ENCODE data around the gene TMEM132C.

The TMEM132C gene

DNA sequence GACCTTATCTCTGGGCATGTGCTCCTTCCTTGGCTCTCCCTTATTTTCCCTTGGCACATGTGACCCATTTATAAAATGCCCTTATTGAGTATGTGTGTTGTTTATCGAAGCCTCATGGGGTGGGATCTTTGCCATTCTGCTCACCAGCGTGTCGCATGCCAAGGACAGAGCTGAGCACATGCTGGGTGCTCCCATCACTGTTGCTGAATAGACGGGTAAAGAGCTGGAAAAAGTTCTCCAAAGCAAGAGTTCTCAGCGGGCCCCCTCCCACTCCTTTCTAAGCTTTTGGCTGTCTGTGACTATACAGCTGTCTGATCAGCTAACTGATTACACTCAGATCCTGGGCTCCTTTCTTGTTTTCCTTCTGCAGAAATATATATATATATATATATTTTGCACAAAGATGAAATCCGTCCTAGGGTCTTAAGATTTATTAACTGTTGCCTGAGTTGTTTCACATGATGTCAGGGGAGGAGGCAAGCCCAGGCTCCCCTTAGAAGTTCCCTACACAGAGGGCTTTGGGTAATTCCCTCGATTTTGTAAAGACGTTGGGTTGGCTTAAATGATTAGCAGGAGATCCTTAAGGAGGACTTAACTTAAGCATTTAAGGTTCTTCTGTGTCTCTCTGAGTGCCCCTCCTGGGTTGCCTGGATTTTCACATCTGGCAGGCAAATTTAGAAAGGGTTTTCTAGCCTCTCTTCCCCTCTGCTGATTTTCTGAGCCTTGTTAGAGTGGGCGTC lies 71.6 kb downstream of the TMEM132C start:
- DNase-seq (ENCODE audit: insufficient read length, low spot score) (no peak), FAIRE-seq (no peak)
- no peak for TF ChIP-seq POLR2A (IDR thresholded peaks at IDR 0.05; ENCODE audit: low read depth, low read length)

DNA sequence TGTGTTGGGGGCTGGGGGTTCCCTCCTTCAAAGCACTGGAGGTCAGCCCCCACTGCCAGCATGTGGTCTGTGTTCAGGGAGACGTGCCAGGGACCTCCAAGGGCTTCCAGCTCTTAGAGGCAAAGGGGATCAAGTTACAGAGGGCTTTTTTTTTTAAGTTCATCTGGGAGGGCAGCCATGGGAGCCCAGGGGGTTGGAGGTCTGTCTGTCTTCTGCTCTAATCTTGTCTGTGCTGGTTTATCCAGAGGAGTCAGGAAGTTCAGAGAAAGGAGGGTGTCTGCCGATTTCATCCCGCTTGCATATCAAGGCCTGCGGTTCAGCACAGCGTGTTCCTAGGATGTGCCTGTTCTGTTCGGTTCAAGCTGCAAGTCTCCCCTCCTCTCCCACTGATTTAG lies 72.2 kb downstream of the TMEM132C start:
- FAIRE-seq (no peak), DNase-seq (ENCODE audit: insufficient read length, low spot score) (no peak)
- no peak for TF ChIP-seq POLR2A (IDR thresholded peaks at IDR 0.05; ENCODE audit: low read depth, low read length)

DNA sequence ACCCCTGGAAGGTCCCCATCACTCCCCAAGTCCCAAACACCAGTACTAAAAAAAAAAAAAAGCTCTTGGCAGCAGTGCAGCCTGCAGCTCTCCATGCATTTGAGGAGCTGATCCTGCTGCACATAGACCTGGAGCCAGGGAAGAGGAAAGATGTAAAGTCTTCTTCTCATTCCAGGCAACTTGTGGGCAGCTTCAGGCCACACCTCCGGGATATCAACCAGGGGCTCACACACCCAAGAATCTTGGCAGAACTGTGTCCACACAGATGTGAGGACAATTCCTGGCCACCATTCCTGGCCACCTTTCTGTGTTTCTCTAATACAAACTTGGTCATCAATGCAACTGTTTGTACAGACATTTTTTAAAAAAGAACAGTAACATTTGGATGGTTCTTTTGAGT lies 72.7 kb downstream of the TMEM132C start:
- no peak for DNase-seq (ENCODE audit: insufficient read length, low spot score)
- no peak for TF ChIP-seq POLR2A (IDR thresholded peaks at IDR 0.05; ENCODE audit: low read depth, low read length)
- no peak for FAIRE-seq

DNA sequence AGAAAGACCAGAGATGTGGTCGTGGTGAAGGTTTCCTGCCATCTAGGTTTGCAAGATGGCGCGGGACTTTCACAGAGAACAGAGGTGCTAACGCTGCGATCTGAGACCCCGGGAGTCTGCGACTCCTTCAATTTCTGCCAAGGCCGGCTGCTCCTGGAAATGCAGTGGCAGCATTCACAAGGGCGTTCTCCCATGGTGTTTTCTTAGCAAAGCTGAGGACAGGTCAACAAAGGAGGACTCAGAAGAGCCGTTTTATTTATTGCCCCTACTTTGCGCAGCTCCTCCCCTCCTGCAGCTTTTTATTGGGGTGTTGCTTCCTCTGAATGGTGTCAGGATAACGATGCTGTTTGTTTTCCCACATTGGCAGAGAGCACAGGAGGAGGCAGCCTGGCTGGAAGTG lies 86.3 kb downstream of the TMEM132C start:
- no peak for TF ChIP-seq POLR2A (IDR thresholded peaks at IDR 0.05; ENCODE audit: low read depth, low read length)
- DNase-seq (ENCODE audit: insufficient read length, low spot score) (no peak), FAIRE-seq (no peak)

DNA sequence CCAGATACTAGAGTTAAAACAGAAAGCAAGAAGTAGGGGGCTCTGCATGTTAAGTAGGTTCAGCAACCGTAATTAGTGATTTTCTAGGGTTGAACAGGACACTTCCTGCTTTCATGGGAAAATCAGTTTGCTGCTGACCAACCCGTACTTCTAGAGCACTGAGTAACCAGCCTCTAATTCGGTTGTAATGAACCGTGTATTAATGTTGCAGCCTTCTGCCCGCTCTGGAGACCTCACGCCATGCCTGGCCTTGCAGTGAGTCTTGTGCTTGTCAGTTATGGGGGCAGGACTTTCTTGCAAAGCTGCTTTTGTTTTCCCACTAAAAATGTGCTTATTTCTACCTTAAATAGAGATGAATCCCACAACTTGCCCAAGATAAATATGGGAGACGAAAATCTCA lies 89.6 kb downstream of the TMEM132C start:
- TF ChIP-seq POLR2A (IDR thresholded peaks at IDR 0.05; ENCODE audit: low read depth, low read length) = no peak
- DNase-seq (ENCODE audit: insufficient read length, low spot score) = no peak
- FAIRE-seq = no peak

DNA sequence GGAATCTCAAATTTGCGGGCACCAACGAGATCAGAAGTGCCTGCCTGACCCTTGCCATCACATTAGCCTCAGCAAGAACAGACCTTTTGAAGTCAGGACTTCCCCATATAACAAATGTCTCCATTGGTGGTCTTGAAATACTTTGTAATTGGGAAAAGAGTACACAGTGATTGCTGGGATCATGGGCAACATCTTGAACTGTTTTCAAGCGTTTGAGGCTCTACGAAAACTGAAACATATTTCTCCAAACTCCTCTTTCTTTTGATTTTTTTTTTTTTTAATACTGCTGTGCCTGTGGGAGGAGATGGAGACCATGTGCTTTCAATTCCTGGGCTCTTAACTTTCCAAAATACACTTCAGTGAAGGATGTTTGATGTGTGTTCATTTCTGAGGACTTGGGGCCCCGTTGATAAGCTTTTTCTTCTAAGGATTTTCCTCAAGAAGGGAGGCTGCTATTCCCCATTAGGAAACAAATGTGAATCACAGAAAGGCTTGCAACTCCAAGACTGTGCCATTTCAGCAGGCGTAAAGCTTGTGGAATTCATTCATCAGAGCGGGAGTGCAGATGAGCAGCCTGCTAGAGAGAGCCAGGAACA lies 94.5 kb downstream of the TMEM132C start:
- FAIRE-seq (no peak), DNase-seq (ENCODE audit: insufficient read length, low spot score) (no peak)
- TF ChIP-seq POLR2A (IDR thresholded peaks at IDR 0.05; ENCODE audit: low read depth, low read length) = no peak

DNA sequence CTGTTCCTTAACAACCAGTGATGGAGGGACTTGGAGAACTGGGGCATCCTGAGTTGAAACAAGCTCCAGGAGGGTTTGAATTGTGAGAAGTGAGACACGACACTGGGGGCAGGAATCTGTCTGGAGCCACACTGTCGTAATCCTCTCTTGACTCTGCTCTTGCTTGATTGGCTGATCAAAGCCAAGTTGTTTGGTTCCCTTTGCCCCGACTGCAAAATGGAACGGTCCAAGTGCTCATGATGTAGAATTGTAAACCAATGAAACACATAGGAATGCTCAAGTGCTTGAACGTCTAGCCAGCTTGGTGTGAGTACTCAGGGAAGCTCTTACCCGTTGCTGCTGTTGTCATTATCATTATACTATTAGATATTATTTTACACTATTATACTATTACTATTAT lies 98.1 kb downstream of the TMEM132C start:
- no peak for TF ChIP-seq POLR2A (IDR thresholded peaks at IDR 0.05; ENCODE audit: low read depth, low read length)
- DNase-seq (ENCODE audit: insufficient read length, low spot score) (no peak), FAIRE-seq (no peak)

DNA sequence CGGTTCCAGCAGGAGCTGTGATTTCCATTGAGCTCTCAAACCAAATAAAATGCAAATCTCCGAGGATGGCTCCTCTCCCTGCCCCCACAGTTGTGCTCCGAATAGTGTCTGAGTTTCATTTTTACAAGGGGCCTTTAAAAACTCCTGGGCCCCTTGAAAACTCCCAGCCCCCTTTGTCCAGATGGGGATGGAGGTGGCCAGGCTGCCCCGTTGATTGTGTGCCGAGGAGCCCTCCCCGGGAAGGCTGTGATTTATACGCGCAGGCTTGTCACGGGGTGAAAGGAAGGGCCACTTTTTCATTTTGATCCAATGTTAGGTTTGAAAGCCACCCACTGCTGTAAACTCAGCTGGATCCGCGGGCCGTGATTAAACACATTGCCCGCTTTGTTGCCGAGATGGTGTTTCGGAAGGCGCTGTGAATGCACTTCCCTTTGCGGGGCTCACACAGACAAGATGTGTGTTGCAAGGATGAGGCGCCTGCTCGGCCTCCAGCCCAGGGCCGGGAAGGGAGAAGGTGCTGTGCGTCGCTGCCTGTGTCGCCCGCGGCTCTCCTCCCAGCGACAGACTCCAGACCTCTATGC lies 98.8 kb downstream of the TMEM132C start:
- TF ChIP-seq POLR2A (IDR thresholded peaks at IDR 0.05; ENCODE audit: low read depth, low read length) = no peak
- DNase-seq (ENCODE audit: insufficient read length, low spot score) = no peak
- no peak for FAIRE-seq

DNA sequence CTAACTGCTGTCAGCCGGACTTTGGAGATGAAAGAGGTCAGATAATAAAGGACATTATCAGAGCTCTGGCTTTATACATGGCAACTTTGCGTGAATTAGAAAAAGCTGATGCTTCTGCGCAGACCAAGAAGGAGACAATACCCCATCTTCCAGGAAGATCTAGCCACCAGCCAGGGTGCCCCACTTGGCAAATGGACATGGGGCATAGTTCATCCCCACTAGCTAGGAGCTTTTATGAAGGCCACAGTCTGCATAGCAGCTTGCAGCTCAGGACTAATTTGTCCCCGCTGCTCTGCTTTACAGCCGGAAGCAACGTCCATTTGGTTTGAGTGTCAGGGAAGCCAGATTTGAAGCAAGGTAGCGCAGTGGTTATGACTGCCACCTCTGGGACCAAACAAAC lies 101.0 kb downstream of the TMEM132C start:
- no peak for DNase-seq (ENCODE audit: insufficient read length, low spot score)
- FAIRE-seq = no peak
- no peak for TF ChIP-seq POLR2A (IDR thresholded peaks at IDR 0.05; ENCODE audit: low read depth, low read length)

DNA sequence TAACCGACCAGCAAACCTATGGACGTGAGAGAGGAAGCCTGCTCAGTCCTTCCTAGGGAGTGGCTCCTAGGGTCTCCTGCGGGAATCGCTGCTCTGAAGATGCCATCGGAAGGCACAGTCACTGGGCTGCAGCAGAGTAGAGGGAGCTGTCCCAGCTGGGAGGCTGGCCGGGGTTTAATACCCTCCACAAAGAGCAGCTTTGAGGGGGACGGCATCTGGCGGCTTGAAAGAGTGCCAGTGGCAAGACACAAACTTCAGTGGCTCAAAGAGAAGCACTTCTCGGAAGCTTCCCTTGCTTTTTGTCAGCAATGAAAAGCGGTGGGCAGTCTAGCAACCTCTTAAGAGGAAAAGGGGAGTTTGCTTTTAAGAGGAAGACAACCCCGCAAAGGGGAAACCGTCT lies 114.6 kb downstream of the TMEM132C start:
- TF ChIP-seq POLR2A (IDR thresholded peaks at IDR 0.05; ENCODE audit: low read depth, low read length) = no peak
- FAIRE-seq (no peak), DNase-seq (ENCODE audit: insufficient read length, low spot score) (no peak)

DNA sequence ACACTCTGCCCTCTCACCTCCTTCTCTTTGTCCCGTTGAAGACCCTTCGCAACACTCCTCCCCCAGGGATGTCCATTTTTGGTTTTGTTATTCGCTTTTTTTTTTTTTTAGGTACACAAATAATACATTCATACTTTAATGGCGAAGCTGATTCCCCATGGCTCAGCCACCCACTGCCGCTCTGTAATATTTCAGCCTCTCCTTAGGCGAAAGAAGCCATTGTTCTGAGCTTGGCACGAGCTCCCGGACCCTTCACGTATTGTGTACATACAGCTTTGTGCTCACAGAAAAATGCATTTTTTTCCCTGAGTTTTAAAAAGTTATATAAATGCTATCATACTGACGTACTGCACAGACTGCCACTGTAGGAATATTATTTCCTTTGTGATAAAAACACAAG lies 115.0 kb downstream of the TMEM132C start:
- DNase-seq (ENCODE audit: insufficient read length, low spot score) (no peak), FAIRE-seq (no peak)
- TF ChIP-seq POLR2A (IDR thresholded peaks at IDR 0.05; ENCODE audit: low read depth, low read length) = no peak

DNA sequence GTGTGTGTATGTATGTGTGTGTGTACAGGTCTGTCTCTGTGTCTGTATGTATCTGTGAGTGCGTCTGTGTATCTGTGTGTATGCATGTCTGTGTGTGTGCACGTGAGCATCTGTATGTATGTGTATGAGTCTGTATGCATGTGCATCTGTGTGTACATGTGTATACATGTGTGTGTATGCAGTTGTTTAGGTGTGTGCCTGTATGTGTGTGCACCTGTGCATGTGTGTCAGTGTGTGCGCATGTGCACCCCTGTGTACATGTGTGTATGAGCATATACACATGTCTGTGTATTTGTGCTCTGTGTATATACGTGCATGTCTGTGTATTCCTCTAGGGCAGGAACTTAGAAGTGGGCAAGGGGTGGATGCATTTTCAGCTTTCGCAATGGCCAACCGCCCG lies 116.0 kb downstream of the TMEM132C start:
- FAIRE-seq = no peak
- TF ChIP-seq POLR2A (IDR thresholded peaks at IDR 0.05; ENCODE audit: low read depth, low read length) = no peak
- no peak for DNase-seq (ENCODE audit: insufficient read length, low spot score)

DNA sequence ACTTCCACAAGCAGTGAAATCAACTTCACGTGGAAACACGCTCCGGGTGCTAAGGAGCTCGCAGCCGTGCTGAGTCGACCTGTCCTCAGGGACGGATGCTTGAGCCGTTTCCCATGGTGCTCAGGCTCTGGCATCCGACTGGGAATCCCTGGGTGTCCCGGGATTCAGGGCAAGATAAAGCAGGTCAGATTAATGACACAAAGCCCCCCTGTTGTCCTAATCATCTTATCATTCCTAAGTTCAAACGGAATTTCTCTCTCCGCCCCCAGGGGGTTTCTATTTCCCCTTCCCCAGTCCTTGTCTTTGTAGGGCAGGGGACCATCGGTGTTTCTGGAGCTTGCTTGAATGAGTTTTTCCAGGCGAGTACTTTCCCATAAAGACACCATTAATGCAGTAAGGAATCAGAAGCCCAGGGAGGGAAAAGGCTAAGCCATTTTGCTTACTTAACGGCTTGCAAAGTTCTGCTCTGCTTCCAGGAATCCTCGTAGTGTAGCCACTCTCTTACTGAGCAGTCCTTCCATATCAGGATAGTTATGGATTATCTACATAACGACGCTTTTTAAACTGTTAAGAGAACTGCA lies 116.5 kb downstream of the TMEM132C start:
- DNase-seq (ENCODE audit: insufficient read length, low spot score) (no peak), FAIRE-seq (no peak)
- no peak for TF ChIP-seq POLR2A (IDR thresholded peaks at IDR 0.05; ENCODE audit: low read depth, low read length)

DNA sequence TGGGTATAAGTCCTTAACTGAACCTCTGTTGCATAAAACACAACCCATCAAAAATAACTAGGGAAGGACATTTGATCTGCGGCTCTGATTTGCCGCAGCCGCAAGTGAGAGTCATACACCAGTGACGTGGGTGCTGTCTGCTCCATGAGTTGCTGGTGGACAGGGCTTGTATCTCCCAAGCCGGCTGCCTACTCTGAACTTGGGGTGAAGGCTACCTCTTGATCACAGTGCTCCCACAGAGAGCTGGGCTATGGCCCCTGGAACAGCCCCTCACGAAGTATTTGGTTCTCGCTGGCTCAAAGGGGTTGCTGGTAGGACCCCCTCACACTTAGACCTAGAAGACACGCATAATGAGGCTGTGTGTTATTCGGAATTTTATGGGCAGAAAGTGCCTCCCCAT lies 118.8 kb downstream of the TMEM132C start:
- DNase-seq (ENCODE audit: insufficient read length, low spot score) = no peak
- TF ChIP-seq POLR2A (IDR thresholded peaks at IDR 0.05; ENCODE audit: low read depth, low read length) = no peak
- no peak for FAIRE-seq
